NCI-H146 treated with DMSO at 0.1 percent for 48 hours (cell line): ENCODE measurements around the gene WLS.
"Not testable (repeated sequence)": the region's sequence is repeated elsewhere in the genome, so short reads cannot be mapped to it uniquely, and the experiment has no call there.

ENCODE experiments used
- DNase-seq: peaks from one replicate; lab custom pipeline; 2025; ENCODE audit not compliant: unreplicated experiment; lab: John Stamatoyannopoulos, UW

Gene WLS

GRCh38 chr1:68168545-68169171 is 63.7 kb downstream of the WLS start:
- DNase-seq, result no peak

GRCh38 chr1:68167211-68167610 is 65.1 kb downstream of the WLS start:
- no peak for DNase-seq

DNA sequence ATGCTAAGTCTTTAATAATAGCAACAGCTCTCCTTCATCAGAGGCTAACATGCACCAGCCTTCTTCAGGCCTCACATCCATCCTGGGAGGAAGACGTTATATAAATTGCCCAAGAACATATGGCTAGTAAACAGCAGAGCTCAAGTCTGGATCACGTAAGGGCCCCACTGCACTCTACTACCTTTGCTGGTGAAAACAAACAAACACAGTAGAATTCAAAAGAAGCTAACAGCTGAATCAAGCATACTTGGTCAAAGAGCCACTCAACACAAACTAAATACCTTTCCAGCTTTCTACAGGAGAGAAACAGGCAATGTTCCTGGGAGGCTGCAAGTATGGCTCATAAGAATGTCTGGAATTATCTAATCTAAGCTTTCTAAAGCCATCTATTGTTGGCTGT is 66.0 kb downstream of the WLS start:
- no peak for DNase-seq

- no peak for DNase-seq
Observed at GRCh38 chr1:68165665-68166064, 66.7 kb downstream of the WLS start.

DNA sequence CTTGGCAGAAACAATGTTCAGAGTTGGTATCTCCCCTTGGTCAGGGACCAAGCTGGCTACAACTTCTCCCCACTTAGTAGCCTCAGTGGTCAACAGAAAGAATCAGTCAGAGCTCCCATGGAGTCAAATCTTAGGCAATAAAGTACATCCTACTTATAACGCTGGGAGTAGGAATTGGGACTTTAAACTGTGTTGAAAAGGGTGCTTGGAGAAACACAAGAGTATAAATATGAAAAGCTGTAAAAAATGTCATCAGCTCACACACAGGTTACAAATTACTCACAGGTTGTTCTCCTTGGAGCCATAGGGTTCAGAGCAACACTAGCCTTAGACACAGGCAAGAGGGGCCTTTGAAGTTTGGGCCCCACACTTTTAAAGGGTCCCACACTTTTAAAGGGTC is 67.4 kb downstream of the WLS start:
- no peak for DNase-seq

DNA sequence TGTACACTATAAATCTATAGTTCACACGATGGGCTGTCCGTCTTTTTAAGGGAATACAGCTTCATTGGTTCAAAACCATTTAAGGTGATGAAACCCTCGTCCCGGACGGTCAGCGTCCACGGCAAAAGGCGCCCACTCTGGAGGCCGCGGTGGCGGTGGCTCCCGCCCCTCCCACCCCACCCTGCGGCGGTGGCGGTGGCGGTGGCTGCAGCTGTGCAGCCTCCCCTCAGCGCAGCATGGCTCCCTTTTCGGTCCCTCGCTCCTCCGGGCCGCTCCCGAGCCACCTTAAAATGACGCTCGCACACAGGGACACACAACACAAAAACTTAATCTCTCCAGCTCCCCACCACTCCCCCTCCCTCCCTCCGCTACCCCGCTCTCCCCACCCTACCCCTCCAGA is 69.1 kb downstream of the WLS start:
- no peak for DNase-seq

DNA sequence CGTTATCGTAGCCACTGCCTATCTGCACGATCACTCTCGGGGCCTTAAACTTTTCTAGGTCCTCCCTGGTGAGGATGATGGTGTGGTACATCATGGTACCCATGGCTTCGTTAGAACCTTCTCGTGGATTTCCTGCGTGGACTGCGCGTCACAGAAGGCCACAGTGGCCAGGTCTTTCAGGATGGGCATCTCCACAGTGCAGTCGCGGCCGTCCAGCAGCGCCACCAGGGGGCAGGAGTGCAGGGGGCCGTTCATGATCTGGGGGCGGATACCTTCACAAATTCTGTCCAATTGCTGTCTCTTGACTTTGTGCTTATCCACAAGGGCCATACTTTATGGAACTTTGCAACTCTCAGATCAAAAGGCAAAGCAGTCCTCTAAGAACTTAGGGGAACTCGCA is 69.6 kb downstream of the WLS start:
- DNase-seq, result no peak

DNA sequence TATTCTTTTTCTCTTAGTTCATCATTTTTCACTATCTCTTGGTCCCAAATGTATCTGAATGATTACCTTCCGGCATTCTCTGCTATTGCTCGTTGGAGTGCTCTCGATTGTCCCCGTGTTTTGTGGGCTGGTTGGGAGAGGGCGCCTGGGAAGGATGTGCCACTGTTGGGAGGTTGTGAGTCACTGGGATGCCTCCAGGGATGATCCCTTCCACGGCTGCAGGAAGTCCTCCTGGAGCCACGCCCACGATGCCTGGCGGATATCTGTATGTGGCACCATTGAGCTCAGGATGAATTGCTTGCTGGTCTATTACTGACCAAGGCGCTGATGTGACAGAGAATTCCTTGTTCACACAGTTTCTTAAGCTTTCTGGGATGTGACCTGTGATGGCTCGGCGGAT is 70.7 kb downstream of the WLS start:
- not testable (repeated sequence) for DNase-seq

DNA sequence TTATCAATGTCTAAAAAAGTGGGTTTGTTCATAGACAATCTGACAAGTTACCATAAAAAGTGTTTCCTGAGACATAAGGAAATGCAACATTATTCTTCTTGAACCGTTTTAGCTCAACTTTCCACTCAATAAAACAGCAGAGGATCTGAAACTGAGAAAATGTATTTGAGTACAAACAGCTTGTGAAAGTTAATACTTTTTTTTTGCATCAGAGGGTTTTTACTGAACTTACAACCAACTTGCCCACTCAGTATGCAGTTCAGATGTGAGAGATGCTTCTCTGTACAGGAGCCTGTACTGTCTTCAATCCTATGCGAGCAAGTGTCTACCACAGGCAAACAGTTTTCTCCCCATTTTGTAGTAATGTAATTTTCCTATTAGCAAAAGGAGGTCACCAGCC is 71.4 kb downstream of the WLS start:
- DNase-seq, result not testable (repeated sequence)

DNA sequence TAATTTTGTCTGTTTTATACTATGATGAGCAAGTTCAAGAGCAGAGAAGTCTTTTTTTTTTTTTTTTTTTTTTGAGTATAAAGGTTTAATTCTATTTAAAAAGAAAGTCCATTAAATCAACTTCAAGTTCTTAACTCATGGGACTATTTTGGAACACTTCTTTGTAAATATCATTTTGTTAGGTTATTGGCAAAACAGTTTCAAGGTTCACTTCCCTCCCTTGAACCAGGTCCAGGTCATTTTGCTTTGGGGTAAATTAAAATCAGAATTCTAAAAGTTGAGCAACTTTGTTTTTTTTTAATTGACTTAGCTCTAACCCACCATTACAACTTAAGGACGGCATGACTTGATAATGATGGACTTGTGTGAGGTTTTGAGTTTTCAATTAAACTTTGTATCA is 72.3 kb downstream of the WLS start:
- DNase-seq, result no peak

GRCh38 chr1:68158837-68159236 is 73.5 kb downstream of the WLS start:
- no peak for DNase-seq

- no peak for DNase-seq
Observed at GRCh38 chr1:68157416-68157815, 74.9 kb downstream of the WLS start.

- no peak for DNase-seq
Observed at GRCh38 chr1:68151690-68152089, 80.6 kb downstream of the WLS start.

DNA sequence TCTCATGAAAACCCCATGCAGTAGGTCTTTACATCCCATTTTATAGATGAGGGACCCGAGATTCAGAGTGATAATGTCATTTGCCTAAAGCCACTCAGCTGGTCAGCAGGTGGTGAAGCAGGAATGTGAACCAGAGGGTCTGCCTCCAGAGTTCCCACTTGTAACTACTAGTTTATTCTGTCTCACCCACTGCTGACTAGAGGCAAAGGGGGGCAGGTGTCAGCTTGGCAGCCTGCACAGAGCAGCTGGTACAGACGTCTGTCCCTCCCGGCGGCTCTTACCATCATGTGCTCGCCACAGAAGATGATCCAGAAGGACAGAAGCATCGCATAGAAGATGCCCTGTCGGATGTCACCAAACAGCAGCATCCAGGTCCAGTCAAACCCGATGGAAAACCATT is 82.4 kb downstream of the WLS start:
- DNase-seq, result no peak

DNA sequence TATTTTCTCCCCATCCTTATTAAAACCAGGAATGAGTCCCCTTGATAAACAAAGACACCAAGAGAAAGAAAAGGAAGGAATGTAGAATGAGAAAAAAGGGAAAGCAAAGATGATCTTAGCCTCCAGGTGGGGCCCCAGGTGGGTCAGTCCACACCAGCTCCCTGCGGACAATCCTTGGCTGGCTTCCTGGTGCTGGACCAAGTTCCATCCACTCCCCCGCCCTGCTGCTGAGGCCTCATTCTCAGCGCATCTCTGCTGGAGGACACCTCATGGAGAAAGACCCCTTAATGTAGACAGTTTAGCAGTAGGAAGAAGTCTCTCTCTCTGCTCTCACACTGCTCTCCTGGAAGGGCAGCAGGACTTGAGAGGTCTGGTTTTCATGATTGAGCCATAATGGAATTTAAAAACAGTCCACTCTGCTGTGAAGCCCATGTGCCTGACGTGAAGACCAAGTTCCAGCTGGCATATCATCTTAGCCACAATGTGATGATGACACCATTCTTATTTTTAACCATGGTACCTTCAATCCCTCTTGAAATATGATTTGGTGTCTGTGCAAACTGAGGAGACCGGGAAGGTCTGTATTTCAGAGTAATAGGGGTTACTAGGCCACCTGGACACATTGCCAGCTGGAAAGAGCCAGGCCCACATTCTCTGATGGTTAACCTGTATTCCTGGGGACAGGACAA is 83.1 kb downstream of the WLS start:
- no peak for DNase-seq

DNA sequence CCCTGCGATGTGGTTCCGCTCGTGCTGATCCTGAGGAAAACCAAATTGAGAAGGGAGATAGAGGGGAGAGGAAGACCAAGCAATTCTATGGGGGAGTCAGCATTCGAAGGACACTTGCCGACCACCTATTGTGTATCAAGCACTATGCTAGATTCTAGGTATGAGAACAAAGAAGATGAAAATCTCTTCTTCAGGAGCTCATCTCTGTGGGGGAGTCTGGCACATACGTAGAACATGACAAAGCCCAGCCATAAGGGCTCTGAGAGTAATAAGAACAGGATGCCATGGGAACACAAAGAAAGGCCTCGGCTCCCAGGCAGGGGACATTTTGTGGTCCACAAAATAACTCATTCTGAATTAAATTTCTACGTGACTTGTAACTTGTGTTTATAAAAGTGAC is 83.7 kb downstream of the WLS start:
- no peak for DNase-seq

DNA sequence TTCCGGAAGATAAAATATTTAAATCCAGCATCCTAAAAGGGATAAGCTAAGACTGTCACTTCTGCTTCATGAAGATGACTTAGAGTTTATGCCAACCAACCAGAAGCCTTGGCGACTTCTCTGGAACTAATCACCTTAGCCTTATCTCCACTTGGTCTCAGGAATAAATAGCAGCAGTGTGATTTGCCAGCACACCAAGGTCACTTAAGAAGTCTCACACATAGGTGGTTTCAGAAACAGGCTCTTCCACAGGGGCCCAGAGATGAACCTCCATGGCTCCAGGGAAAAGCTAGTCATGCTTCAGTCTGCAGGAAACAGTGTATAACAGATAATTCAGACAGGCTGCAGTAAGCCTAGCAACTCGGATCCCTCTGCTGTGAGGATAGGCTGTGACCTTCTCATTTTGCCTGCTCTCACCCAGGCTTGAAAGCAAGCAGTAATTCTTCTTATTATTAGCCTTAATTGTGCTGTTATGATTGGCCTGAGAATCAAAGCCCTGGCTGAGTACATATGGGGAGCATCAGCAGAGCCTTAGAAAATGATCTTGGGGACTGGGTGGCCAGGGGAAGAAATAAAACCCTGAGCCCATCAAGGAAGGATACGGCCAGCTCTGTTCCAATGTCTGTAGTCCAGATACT is 84.7 kb downstream of the WLS start:
- no peak for DNase-seq

DNA sequence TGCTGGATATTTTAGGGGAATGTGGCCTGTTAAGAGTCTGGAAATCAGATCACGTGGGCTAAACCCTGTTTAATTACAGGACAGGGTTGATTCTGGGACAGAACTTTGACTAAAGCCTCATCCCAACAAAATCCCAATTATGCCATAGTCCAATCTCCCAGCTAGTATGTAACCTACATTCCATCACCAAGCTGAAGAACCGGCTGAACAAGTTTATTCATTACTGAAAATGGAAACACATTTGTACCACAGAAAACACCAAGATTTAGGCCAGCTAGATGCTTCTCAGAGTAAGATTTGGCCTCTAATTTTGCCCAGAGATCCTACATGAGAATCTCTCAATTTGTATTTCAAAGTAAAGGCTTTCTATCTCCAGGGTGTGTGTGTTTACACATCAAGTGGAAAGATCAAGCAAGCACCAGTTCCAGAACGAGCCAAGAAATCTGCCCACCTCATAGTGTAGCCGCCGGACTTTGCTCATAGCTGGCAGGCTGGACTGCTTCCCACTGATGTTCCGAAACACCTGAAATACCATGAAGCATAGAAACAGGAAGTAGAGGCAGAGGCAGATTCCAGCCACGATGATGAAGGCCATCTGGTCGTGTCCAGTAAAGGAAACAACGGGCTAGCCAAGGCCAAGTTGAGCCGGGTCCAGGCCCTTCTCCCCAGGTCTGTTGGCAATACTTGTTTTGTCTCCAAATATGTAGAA is 86.8 kb downstream of the WLS start:
- no peak for DNase-seq

DNA sequence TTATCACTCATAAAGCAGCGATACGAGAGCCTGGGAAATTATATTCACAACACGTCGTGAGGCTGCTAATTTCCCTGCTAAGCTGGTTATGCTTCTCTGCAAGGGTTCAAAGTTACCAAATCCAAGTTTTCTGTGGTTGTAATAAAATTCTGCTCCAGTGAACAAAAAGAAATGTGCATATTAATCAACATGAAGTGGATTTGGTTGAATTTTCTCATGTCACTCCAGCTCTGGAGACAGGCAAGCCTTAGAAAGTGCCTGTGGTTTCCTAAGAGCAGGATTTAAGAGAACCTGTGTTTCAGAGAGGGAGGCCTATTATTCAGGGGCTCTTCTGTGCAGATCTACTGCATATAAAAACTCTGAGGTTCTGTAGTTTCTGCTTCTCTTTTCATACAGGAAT is 87.5 kb downstream of the WLS start:
- no peak for DNase-seq

DNA sequence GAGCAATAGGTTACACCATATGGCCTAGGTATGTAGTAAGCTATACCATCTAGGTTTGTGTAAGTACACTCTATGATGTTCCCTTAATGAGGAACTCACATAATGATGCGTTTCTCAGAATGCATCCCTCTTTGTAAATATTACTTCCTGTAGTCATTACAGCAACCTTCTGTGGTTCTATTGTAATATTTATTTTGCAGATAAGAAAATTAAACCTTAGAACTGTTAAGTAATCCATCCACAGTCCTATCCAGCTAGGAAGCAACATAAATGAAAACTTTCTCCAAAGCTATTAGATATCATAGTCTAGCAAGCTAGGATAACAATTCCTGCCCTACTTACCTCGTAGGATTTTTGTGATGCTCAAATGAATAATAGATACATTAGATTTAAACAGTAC is 88.7 kb downstream of the WLS start:
- DNase-seq, result no peak

DNA sequence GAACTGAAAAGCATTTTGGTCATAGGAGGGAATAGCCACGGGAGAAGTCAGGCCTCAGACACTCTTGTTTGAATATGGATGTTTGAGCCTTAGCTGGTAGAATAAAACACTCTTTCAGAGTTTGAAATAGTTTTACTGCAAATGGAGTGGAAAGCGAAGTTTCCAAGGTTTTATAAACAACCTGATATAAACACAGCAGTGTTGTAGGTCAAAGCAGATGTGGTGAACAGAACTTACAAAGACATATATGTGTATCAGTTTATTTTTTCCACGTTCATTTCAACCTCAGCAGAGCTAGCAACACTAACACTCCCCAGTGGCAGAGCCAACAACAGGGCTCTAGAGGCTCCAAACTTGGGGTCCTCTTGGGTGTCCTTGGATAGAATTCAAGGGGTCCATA is 89.9 kb downstream of the WLS start:
- DNase-seq, result no peak

- no peak for DNase-seq
Observed at GRCh38 chr1:68142036-68142435, 90.3 kb downstream of the WLS start.
